Stimulated activated CD4-positive, alpha-beta T cell treated with anti-CD3 and anti-CD28 coated beads, TNF-alpha, amount 100 ng/mL, for 48 hours (primary cell): Measurements from ENCODE around the gene USP38.
"Not testable (repeated sequence)": the region's sequence is repeated elsewhere in the genome, so short reads cannot be mapped to it uniquely, and the experiment has no call there.

Experiments used
- DNase-seq, 3 donors: peaks; one replicate each; pipeline ENCODE4 v3.0.0-alpha.2; 2020; ENCODE audit warnings: low read depth in 3 of 3

USP38 gene

GRCh38 chr4:143267690-143268089 is 83.0 kb downstream of the USP38 start:
- not testable (repeated sequence) for DNase-seq

- DNase-seq, result no peak
These were observed 85.6 kb downstream of the USP38 start for GRCh38 chr4:143270256-143270838.
